ENCODE data around the gene MPZ.
"Not testable (repeated sequence)": the region's sequence is repeated elsewhere in the genome, so short reads cannot be mapped to it uniquely, and the experiment has no call there.

The MPZ gene

DNA sequence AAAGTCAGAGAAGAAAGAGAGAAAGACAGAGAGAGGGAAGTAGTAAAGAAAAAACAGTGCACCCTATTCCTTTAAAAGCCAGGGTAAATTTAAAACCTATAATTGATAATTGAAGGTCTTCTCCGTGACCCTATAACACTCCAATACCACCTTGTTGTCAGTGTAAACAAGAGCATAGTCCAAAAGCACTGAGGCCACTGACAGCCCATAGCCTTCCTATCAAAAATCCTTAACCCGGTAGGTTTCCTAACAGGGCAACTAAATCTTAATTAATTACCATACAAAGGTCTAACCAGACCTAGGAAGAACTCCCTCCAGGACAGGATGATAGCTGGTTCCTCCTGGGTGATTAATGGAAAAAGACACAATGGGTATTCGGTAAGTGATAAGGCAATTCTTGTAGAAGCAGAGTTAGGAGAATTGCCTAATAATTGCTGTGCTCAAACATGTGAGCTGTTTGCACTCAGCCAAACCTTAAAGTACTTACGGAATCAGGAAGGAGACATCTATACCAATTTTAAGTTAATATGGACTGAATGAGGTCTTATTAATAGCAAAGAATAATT lies 53.7 kb downstream of the MPZ start:
- DNase-seq (ENCODE audit: low read depth in 1 of 2, low spot score in 1 of 2), result not testable (repeated sequence)

DNA sequence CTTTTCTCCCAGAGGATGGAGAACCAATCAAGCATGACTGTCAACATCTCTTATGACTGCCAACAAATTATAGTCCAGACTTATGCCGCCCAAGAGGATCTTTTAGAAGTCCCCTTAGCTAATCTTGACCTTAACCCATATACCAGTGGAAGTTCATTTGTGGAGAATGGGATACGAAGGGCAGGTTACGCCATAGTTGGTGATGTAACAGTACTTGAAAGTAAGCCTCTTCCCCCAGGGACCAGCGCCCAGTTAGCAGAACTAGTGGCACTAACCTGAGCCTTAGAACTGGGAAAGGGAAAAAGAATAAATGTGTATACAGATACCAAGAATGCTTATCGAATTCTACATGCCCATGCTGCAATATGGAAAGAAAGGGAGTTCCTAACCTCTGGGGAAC lies 54.5 kb downstream of the MPZ start:
- DNase-seq (ENCODE audit: low read depth in 1 of 2, low spot score in 1 of 2), result not testable (repeated sequence)

Data from stimulated activated CD4-positive, alpha-beta T cell treated with anti-CD3 and anti-CD28 coated beads, Interleukin-15, amount 100 ng/mL, for 1 hour (primary cell).